ENCODE data around the gene LAGE3.

DNA sequence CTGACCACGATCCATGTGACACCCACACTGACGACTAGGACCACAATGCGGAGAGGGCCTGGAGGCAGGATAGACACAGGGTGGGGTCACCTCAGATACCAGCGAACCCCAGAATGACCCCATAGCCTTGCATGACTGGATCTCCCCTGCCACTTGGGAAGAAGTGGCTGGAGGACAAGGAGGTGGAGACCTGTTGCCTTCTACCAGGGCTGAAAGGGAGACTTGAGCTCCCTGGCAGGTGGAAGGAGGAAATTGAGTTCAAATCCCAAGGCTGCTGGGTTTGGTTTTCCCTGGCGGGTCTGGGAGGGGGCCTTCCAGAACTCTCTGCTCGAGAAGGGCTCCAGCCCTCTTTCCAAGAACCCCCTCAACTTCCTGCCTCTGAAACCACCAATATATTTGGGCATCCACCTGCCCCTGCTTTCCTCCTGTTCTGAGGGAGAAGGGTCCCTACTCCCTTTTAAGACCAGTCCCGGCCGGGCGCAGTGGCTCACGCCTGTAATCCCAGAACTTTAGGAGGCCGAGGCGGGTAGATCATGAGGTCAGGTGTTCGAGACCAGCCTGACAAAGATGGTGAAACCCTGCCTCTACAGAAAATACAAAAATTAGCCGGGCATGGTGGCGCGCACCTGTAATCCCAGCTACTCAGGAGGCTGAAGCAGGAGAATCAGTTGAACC lies 33.9 kb upstream of the LAGE3 start:
- TF ChIP-seq, protein P1, sequence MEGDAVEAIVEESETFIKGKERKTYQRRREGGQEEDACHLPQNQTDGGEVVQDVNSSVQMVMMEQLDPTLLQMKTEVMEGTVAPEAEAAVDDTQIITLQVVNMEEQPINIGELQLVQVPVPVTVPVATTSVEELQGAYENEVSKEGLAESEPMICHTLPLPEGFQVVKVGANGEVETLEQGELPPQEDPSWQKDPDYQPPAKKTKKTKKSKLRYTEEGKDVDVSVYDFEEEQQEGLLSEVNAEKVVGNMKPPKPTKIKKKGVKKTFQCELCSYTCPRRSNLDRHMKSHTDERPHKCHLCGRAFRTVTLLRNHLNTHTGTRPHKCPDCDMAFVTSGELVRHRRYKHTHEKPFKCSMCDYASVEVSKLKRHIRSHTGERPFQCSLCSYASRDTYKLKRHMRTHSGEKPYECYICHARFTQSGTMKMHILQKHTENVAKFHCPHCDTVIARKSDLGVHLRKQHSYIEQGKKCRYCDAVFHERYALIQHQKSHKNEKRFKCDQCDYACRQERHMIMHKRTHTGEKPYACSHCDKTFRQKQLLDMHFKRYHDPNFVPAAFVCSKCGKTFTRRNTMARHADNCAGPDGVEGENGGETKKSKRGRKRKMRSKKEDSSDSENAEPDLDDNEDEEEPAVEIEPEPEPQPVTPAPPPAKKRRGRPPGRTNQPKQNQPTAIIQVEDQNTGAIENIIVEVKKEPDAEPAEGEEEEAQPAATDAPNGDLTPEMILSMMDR (IDR thresholded peaks at IDR 0.05; ENCODE audit: insufficient read depth, low read length): no peak
- TF ChIP-seq POLR2AphosphoS5 (IDR thresholded peaks at IDR 0.05; ENCODE audit: low read depth) (no peak), REST (IDR thresholded peaks at IDR 0.05; ENCODE audit: insufficient replicate concordance, low read depth) (no peak), GABPA (IDR thresholded peaks at IDR 0.05; ENCODE audit: low read depth) (no peak), SPI1 (IDR thresholded peaks at IDR 0.05; ENCODE audit: borderline replicate concordance, low read depth) (no peak)

All from HL-60 (cell line).